Esophagus squamous epithelium (tissue), 5 donors: ENCODE results near the gene TRIOBP. TPM values are rescaled to one million over a fixed set of nuclear protein-coding genes. Genes with fewer than 3 reads are reported as not detected.

Experiments used
- DNase-seq: peaks from one replicate; lab custom pipeline; 2025; lab: John Stamatoyannopoulos, UW
- H3K27ac ChIP-seq, 4 donors: fragments of 200-600 bp; sonication (generic); one replicate each; pipeline ENCODE4 v1.5.1; 2016 to 2019; ENCODE audit warnings: mild to moderate bottlenecking in 1 of 4
- H3K27me3 ChIP-seq, 4 donors: fragments of 200-600 bp; sonication (generic); 1 replicate in 3 of 4; 2 replicates in 1 of 4; pipeline versions ENCODE4 v1.5.1 to v1.6.0; 2017 to 2021; ENCODE audit warnings: antibody characterized with exemption in 1 of 4
- H3K36me3 ChIP-seq, 3 donors: fragments of 200-600 bp; sonication (generic); one replicate each; pipeline ENCODE4 v1.5.1; 2016 to 2019
- H3K4me1 ChIP-seq, 3 donors: fragments of 200-600 bp; sonication (generic); one replicate each; pipeline ENCODE4 v1.5.1; 2017 to 2019
- H3K4me3 ChIP-seq, 4 donors: fragments of 200-600 bp; sonication (generic); 1 replicate in 3 of 4; 2 replicates in 1 of 4; pipeline ENCODE4 v1.5.1; 2016 to 2019; ENCODE audit warnings: mild to moderate bottlenecking in 2 of 4, moderate library complexity in 1 of 4
- H3K9me3 ChIP-seq, 3 donors: fragments of 200-600 bp; sonication (generic); one replicate each; pipeline ENCODE4 v1.5.1; 2016 to 2019
- CTCF ChIP-seq, 6 experiments: fragments of 450-650 bp in 4 of 6; fragments of 200-600 bp in 2 of 6; sonication (generic) in 2 of 6; IDR thresholded peaks; one replicate each; pipeline ENCODE4 v1.5.1; 2016 to 2019; ENCODE audit warnings: antibody characterized with exemption in 6 of 6, mild to moderate bottlenecking in 4 of 6, moderate library complexity in 4 of 6
- POLR2A ChIP-seq, 4 donors: fragments of 450-650 bp; IDR thresholded peaks; one replicate each; pipeline ENCODE4 v1.6.1; 2017; ENCODE audit warnings: antibody characterized with exemption in 4 of 4, mild to moderate bottlenecking in 4 of 4, moderate library complexity in 3 of 4
- WGBS, 2 donors: methylation state at CpG; one replicate each; pipeline ENCODE4 v1.1.5; 2018; 5-methylcytosine and 5-hydroxymethylcytosine counted together
- intact Hi-C: fragments of 100-400 bp; cut with DNase I; formaldehyde crosslinking; loops from one replicate; pipeline ENCODE4 v1.15.0; 2022
- total RNA-seq, 4 donors: library from RNA; depleted of rRNA; stranded (reverse); fragments of >200 nt; gene quantifications; one replicate each; pipeline ENCODE4 v1.1.0, GENCODE V29; 2016
- donor health status: DM: yes; HTN: yes; CAD: no.

Gene TRIOBP
- total RNA-seq, 4 donors from 2014 or later: 67.6 to 149 (median 108) TPM

GRCh38 chr22:37801946-37802309, 105.1 kb downstream of the TRIOBP start:
- DNase-seq: no peak
- H3K9me3 ChIP-seq: no peaks in the 10 kb centered on the region
- 3 to 7% methylated on average over 8 to 9 of the region's 13 CpGs for WGBS, 2 donors
- intact Hi-C loops: no loop called here
- TF ChIP-seq CTCF (IDR thresholded peaks at IDR 0.05): no peak
- no peak for TF ChIP-seq POLR2A (IDR thresholded peaks at IDR 0.05)
- no peaks in the 10 kb centered on the region for H3K36me3 ChIP-seq
- H3K4me3 ChIP-seq: peak overlapping the region; percentile 53 to 81 (median 66)
- H3K27me3 ChIP-seq: peaks cover 0 to 6% (median 0%) of the 10 kb centered on the region in 4 donors
- H3K27ac ChIP-seq: peak overlapping the region in 3 of 4 donors; percentile 33 to 71 (median 55)
- peaks cover 32 to 49% (median 34%) of the 10 kb centered on the region in 3 donors for H3K4me1 ChIP-seq

- intact Hi-C loops: no loop called here
- Histone ChIP-seq H3K27ac (peak overlapping the region; percentile 33 to 73 (median 63)), H3K27me3 (peaks cover 0 to 6% (median 0%) of the 10 kb centered on the region in 4 donors), H3K9me3 (no peaks in the 10 kb centered on the region), H3K4me1 (peaks cover 37 to 55% (median 38%) of the 10 kb centered on the region in 3 donors), H3K36me3 (no peaks in the 10 kb centered on the region), H3K4me3 (peak overlapping the region; percentile 53 to 81 (median 66))
- 3 to 10% methylated on average over 6 to 12 of the region's 63 CpGs for WGBS, 2 donors
- no peak for DNase-seq
- peak in 1 of 4 donors; percentile 58 for TF ChIP-seq POLR2A (IDR thresholded peaks at IDR 0.05)
- TF ChIP-seq CTCF (IDR thresholded peaks at IDR 0.05): no peak
These were observed 105.7 kb downstream of the TRIOBP start for GRCh38 chr22:37802310-37803194.

- intact Hi-C loops: no loop called here
- peaks cover 0 to 6% (median 0%) of the 10 kb centered on the region in 4 donors for H3K27me3 ChIP-seq
These were observed 106.4 kb downstream of the TRIOBP start for GRCh38 chr22:37803195-37803638.

GRCh38 chr22:37803639-37804351, 106.9 kb downstream of the TRIOBP start:
- Histone ChIP-seq H3K4me3 (peak overlapping the region in 2 of 4 donors; percentile 60 to 69), H3K4me1 (peaks cover 38 to 65% (median 43%) of the 10 kb centered on the region in 3 donors), H3K9me3 (no peaks in the 10 kb centered on the region), H3K27me3 (peaks cover 0 to 6% (median 0%) of the 10 kb centered on the region in 4 donors), H3K27ac (peak overlapping the region in 3 of 4 donors; percentile 87 to 94 (median 89)), H3K36me3 (no peaks in the 10 kb centered on the region)
- intact Hi-C loops: no loop called here
- TF ChIP-seq CTCF (IDR thresholded peaks at IDR 0.05): no peak
- no peak for TF ChIP-seq POLR2A (IDR thresholded peaks at IDR 0.05)
- DNase-seq: no peak
- 53 to 77% methylated on average over 12 to 18 of the region's 34 CpGs for WGBS, 2 donors

More at GRCh38 chr22:37803195-37803638, 106.4 kb downstream of the TRIOBP start:
- WGBS, 2 donors: 37 to 43% methylated on average over 16 of the region's 16 CpGs
- Histone ChIP-seq H3K4me3 (peak overlapping the region in 2 of 4 donors; percentile 56 to 77), H3K9me3 (no peaks in the 10 kb centered on the region), H3K27ac (peak overlapping the region in 1 of 4 donors; percentile 55), H3K36me3 (no peaks in the 10 kb centered on the region), H3K4me1 (peaks cover 37 to 60% (median 38%) of the 10 kb centered on the region in 3 donors)
- no peak for DNase-seq
- no peak for TF ChIP-seq CTCF (IDR thresholded peaks at IDR 0.05)
- TF ChIP-seq POLR2A (IDR thresholded peaks at IDR 0.05): no peak
